Stimulated activated CD8-positive, alpha-beta memory T cell treated with anti-CD3 and anti-CD28 coated beads, Interleukin-7, amount 100 ng/mL, for 48 hours (primary cell): Measurements from ENCODE around the gene FANCC.

ENCODE experiments used
- DNase-seq, 2 donors: peaks; one replicate each; pipeline ENCODE4 v3.0.0-alpha.2; 2020; ENCODE audit warnings: low read depth in 1 of 2; ENCODE audit errors: extremely low read depth in 1 of 2

FANCC gene

GRCh38 chr9:95104581-95104960, 212.9 kb downstream of the FANCC start:
- no peak for DNase-seq

GRCh38 chr9:95103871-95104580, 213.5 kb downstream of the FANCC start:
- no peak for DNase-seq

GRCh38 chr9:95103281-95103771, 214.2 kb downstream of the FANCC start:
- DNase-seq, result no peak

GRCh38 chr9:95102572-95102971, 214.9 kb downstream of the FANCC start:
- DNase-seq, result no peak

- no peak for DNase-seq
Measured at GRCh38 chr9:95102001-95102433, 215.5 kb downstream of the FANCC start.

GRCh38 chr9:95101326-95101725, 216.2 kb downstream of the FANCC start:
- DNase-seq, result no peak

- no peak for DNase-seq
Measured at GRCh38 chr9:95100071-95100627, 217.4 kb downstream of the FANCC start.

GRCh38 chr9:95099321-95100070, 218.0 kb downstream of the FANCC start:
- DNase-seq, result no peak

GRCh38 chr9:95098391-95098921, 219.1 kb downstream of the FANCC start:
- DNase-seq, result no peak

- no peak for DNase-seq
Measured at GRCh38 chr9:95097279-95097678, 220.2 kb downstream of the FANCC start.

GRCh38 chr9:95096807-95097206, 220.7 kb downstream of the FANCC start:
- no peak for DNase-seq

GRCh38 chr9:95096381-95096780, 221.1 kb downstream of the FANCC start:
- DNase-seq, result no peak

GRCh38 chr9:95095641-95096355, 221.7 kb downstream of the FANCC start:
- no peak for DNase-seq

- DNase-seq, result no peak
Measured at GRCh38 chr9:95094002-95094401, 223.5 kb downstream of the FANCC start.

GRCh38 chr9:95093586-95093985, 223.9 kb downstream of the FANCC start:
- no peak for DNase-seq

GRCh38 chr9:95092262-95093072, 225.0 kb downstream of the FANCC start:
- no peak for DNase-seq

- no peak for DNase-seq
Measured at GRCh38 chr9:95091601-95092261, 225.8 kb downstream of the FANCC start.

- no peak for DNase-seq
Measured at GRCh38 chr9:95090871-95091577, 226.5 kb downstream of the FANCC start.
